H1 (cell line): ENCODE results near the gene RRN3. TPM values are rescaled to one million over a fixed set of nuclear protein-coding genes. Genes with fewer than 3 reads are reported as not detected.
"Not testable (repeated sequence)": the region's sequence is repeated elsewhere in the genome, so short reads cannot be mapped to it uniquely, and the experiment has no call there.

Experiments used
- CTCF ChIA-PET: fragments of 300-600 bp; sonication (Branson Sonifier 250); formaldehyde crosslinking; loops from one replicate; lab custom pipeline; 2021; ENCODE audit not compliant: partially characterized antibody; lab: Charles Lee
- POLR2A ChIA-PET: fragments of 300-600 bp; sonication (Branson Sonifier 250); formaldehyde crosslinking; loops from one replicate; lab custom pipeline; 2021; ENCODE audit warnings: inconsistent platforms; ENCODE audit not compliant: partially characterized antibody; lab: Charles Lee
- DNase-seq, 2 experiments: peaks; one replicate each; pipeline versions ENCODE4 v3.0.0 to v3.0.0-alpha.2; 2010 to 2022; ENCODE audit warnings: low spot score in 2 of 2, low read depth in 1 of 2, mixed read lengths in 1 of 2
- FAIRE-seq: peaks from 2 replicates; lab custom pipeline; 2011; peaks lifted over from hg19 to GRCh38; lab: Jason Lieb, UNC
- H2AFZ ChIP-seq: 2 replicates; pipeline ENCODE4 v1.8.1; 2012; ENCODE audit warnings: low read length, inconsistent platforms
- H2AK5ac ChIP-seq: 2 replicates; pipeline ENCODE4 v1.6.1; 2013; ENCODE audit warnings: low read depth, low read length
- H2BK120ac ChIP-seq: replicated peaks from 2 replicates; pipeline ENCODE3; 2013; ENCODE audit warnings: low read depth, low read length, inconsistent platforms
- H2BK12ac ChIP-seq: 2 replicates; pipeline ENCODE4 v1.6.1; 2013; ENCODE audit warnings: low read depth, low read length
- H2BK15ac ChIP-seq: 2 replicates; pipeline ENCODE4 v1.6.1; 2013; ENCODE audit warnings: low read length
- H2BK20ac ChIP-seq: 2 replicates; pipeline ENCODE4 v1.6.1; 2013; ENCODE audit warnings: low read length
- H2BK5ac ChIP-seq: 2 replicates; pipeline ENCODE4 v1.6.1; 2013; ENCODE audit warnings: low read depth, low read length
- H3K14ac ChIP-seq: 2 replicates; pipeline ENCODE4 v1.6.1; 2013; ENCODE audit warnings: inconsistent platforms; ENCODE audit not compliant: insufficient read length
- H3K18ac ChIP-seq: 2 replicates; pipeline ENCODE4 v1.6.1; 2013; ENCODE audit warnings: low read length; ENCODE audit errors: extremely low read depth
- H3K23ac ChIP-seq: 2 replicates; pipeline ENCODE4 v1.6.1; 2013; ENCODE audit warnings: inconsistent platforms; ENCODE audit not compliant: insufficient read length
- H3K23me2 ChIP-seq: 2 replicates; pipeline ENCODE4 v1.6.1; 2013; ENCODE audit warnings: low read depth, low read length
- H3K27ac ChIP-seq: 2 replicates; pipeline ENCODE4 v1.6.1; 2011; ENCODE audit warnings: low read depth, low read length, inconsistent platforms
- H3K27me3 ChIP-seq, 4 experiments: replicated peaks in 1 of 4; 1 replicate in 1 of 4; 2 replicates in 3 of 4; pipeline versions ENCODE4 v1.6.1 to v1.8.1; 2011 to 2013; ENCODE audit warnings: low read length in 3 of 4, mild to moderate bottlenecking in 3 of 4, inconsistent platforms in 2 of 4, mixed read lengths in 2 of 4, moderate library complexity in 1 of 4; ENCODE audit not compliant: control insufficient read depth in 3 of 4, insufficient read depth in 3 of 4; ENCODE audit errors: extremely low read depth in 1 of 4
- H3K36me3 ChIP-seq, 4 experiments: 2 replicates each; pipeline versions ENCODE4 v1.6.1 to v1.8.1; 2011 to 2013; ENCODE audit warnings: mild to moderate bottlenecking in 4 of 4, low read length in 3 of 4, moderate library complexity in 2 of 4, control low read depth in 1 of 4, inconsistent platforms in 1 of 4; ENCODE audit not compliant: insufficient read depth in 4 of 4, control insufficient read depth in 2 of 4
- H3K4ac ChIP-seq: replicated peaks from 2 replicates; pipeline ENCODE3; 2013; ENCODE audit warnings: low read length, low read depth, mixed read lengths, inconsistent platforms; ENCODE audit not compliant: insufficient read length
- H3K4me1 ChIP-seq, 4 experiments: replicated peaks in 1 of 4; 1 replicate in 1 of 4; 2 replicates in 3 of 4; pipeline versions ENCODE4 v1.6.1 to v1.8.1; 2011 to 2013; ENCODE audit warnings: low read length in 3 of 4, inconsistent platforms in 2 of 4, mixed read lengths in 1 of 4; ENCODE audit not compliant: insufficient read depth in 4 of 4, control insufficient read depth in 3 of 4
- H3K4me2 ChIP-seq, 2 experiments: 2 replicates each; pipeline versions ENCODE4 v1.6.1 to v1.8.1; 2011 to 2013; ENCODE audit warnings: low read depth in 2 of 2, low read length in 2 of 2, control low read depth in 1 of 2, inconsistent platforms in 1 of 2, mild to moderate bottlenecking in 1 of 2; ENCODE audit not compliant: insufficient read depth in 1 of 2
- H3K4me3 ChIP-seq, 4 experiments: fragments of 200-600, 300-600 bp in 1 of 4; sonication (generic), shearing (Covaris generic), sonication (Bioruptor Twin) in 1 of 4; 2 replicates each; pipeline versions ENCODE4 v1.5.1 to v1.8.1; 2011 to 2016; ENCODE audit warnings: low read length in 4 of 4, low read depth in 3 of 4, control low read depth in 2 of 4, inconsistent platforms in 2 of 4, mild to moderate bottlenecking in 2 of 4, mixed read lengths in 1 of 4, moderate library complexity in 1 of 4; ENCODE audit not compliant: insufficient read depth in 2 of 4; ENCODE audit errors: extremely low read depth in 1 of 4
- H3K56ac ChIP-seq: replicated peaks from 2 replicates; pipeline ENCODE3; 2013; ENCODE audit warnings: low read depth, mild to moderate bottlenecking, mixed read lengths, low read length, inconsistent platforms; ENCODE audit not compliant: insufficient read length
- H3K79me1 ChIP-seq: 2 replicates; pipeline ENCODE4 v1.6.1; 2013; ENCODE audit warnings: low read depth, low read length, control low read depth
- H3K79me2 ChIP-seq, 2 experiments: 2 replicates each; pipeline versions ENCODE4 v1.6.1 to v1.8.1; 2012 to 2013; ENCODE audit warnings: low read length in 2 of 2, mild to moderate bottlenecking in 2 of 2, inconsistent platforms in 1 of 2; ENCODE audit not compliant: insufficient read depth in 2 of 2, control insufficient read depth in 1 of 2
- H3K9ac ChIP-seq, 4 experiments: replicated peaks in 1 of 4; 1 replicate in 1 of 4; 2 replicates in 3 of 4; pipeline versions ENCODE4 v1.6.1 to v1.8.1; 2011 to 2013; ENCODE audit warnings: low read depth in 3 of 4, low read length in 3 of 4, control low read depth in 2 of 4, mild to moderate bottlenecking in 2 of 4, moderate library complexity in 2 of 4, inconsistent platforms in 1 of 4; ENCODE audit errors: extremely low read depth in 1 of 4
- H3K9me3 ChIP-seq, 2 experiments: 2 replicates each; pipeline versions ENCODE4 v1.6.1 to v1.8.1; 2012 to 2013; ENCODE audit warnings: mild to moderate bottlenecking in 2 of 2, moderate library complexity in 2 of 2, control low read depth in 1 of 2, inconsistent platforms in 1 of 2, low read depth in 1 of 2, low read length in 1 of 2, mixed read lengths in 1 of 2; ENCODE audit not compliant: insufficient read depth in 2 of 2
- H4K20me1 ChIP-seq, 2 experiments: replicated peaks in 1 of 2; 2 replicates each; pipeline versions ENCODE3 to v1.8.1; 2011 to 2013; ENCODE audit warnings: inconsistent platforms in 2 of 2, low read length in 2 of 2, mild to moderate bottlenecking in 1 of 2; ENCODE audit not compliant: insufficient read depth in 2 of 2, control insufficient read depth in 1 of 2
- H4K5ac ChIP-seq: 2 replicates; pipeline ENCODE4 v1.6.1; 2013; ENCODE audit warnings: low read length, low read depth, mixed read lengths, inconsistent platforms; ENCODE audit not compliant: insufficient read length
- H4K8ac ChIP-seq: 2 replicates; pipeline ENCODE4 v1.8.0; 2013; ENCODE audit warnings: mild to moderate bottlenecking, moderate library complexity, low read length, inconsistent platforms; ENCODE audit not compliant: insufficient read depth; ENCODE audit errors: extremely low read depth
- H4K91ac ChIP-seq: replicated peaks from 2 replicates; pipeline ENCODE3; 2013; ENCODE audit warnings: low read length, mixed read lengths, inconsistent platforms; ENCODE audit not compliant: insufficient read length
- WGBS, 2 experiments: shearing (Covaris generic) in 1 of 2; methylation state at CpG; one replicate each; pipeline versions ENCODE4 v1.1.6 to v1.1.7; 2013 to 2015; ENCODE audit warnings: low lambda C conversion rate in 2 of 2, mixed read lengths in 2 of 2, inconsistent platforms in 1 of 2, low coverage in 1 of 2, missing lambda C conversion rate in 1 of 2; ENCODE audit not compliant: insufficient replicate concordance in 2 of 2, insufficient coverage in 1 of 2, insufficient read length in 1 of 2; ENCODE audit errors: extremely low coverage in 1 of 2, missing lambda C conversion rate in 1 of 2; 5-methylcytosine and 5-hydroxymethylcytosine counted together
- polyA plus RNA-seq, 7 experiments: library from polyadenylated mRNA; depleted of rRNA in 3 of 7; stranded (reverse) in 5 of 7; unstranded in 2 of 7; fragments of >200 nt in 5 of 7; fragments of 200-250 nt in 2 of 7; gene quantifications; 1 replicate in 5 of 7; 2 replicates in 1 of 7; 4 replicates in 1 of 7; pipeline versions ENCODE4 v1.2.1 to v1.2.3, GENCODE V29; 2011 to 2013; ENCODE audit warnings: missing spikeins in 2 of 7, mixed read lengths in 2 of 7
- total RNA-seq: library from RNA; stranded (reverse); fragmentation: NEBNext Ultra II Directional; extraction: Animal tissue kit (Norgen Biotek cat#: 25700); gene quantifications from 2 replicates; pipeline ENCODE4 v1.2.1, GENCODE V29; 2021

The RRN3 gene
- total and polyA plus RNA-seq, 2 of the 8 experiments (the other 6 are each of a cell fraction or from before 2014, with no cell fraction given) = 15.1 to 26.0 TPM

- H4K5ac ChIP-seq, DNase-seq, H3K23me2 ChIP-seq, H3K14ac ChIP-seq, H3K56ac ChIP-seq, H3K23ac ChIP-seq, H3K79me1 ChIP-seq, H2BK5ac ChIP-seq, H2BK12ac ChIP-seq, H2BK120ac ChIP-seq, POLR2A ChIA-PET, H2AK5ac ChIP-seq, H2BK20ac ChIP-seq, H4K20me1 ChIP-seq, FAIRE-seq, CTCF ChIA-PET, H3K9ac ChIP-seq, H4K8ac ChIP-seq, H3K27me3 ChIP-seq, H3K18ac ChIP-seq, H3K4me3 ChIP-seq, H3K4me2 ChIP-seq, H4K91ac ChIP-seq, H3K4ac ChIP-seq, H2BK15ac ChIP-seq, H3K4me1 ChIP-seq, H3K9me3 ChIP-seq, H2AFZ ChIP-seq, H3K27ac ChIP-seq: not testable (repeated sequence)
- H3K79me2 ChIP-seq = peaks cover 0 to 22% of the 10 kb centered on the region in 2 experiments; a peak in 2 of 4 replicates
- H3K36me3 ChIP-seq = peaks cover 0 to 15% (median 3%) of the 10 kb centered on the region in 4 experiments; a peak in 2 of 8 replicates
- WGBS, 2 experiments = 89% methylated on average over 5 of the region's 15 CpGs; no CpG with 5 or more reads in 1 of the 2 experiments
Observed at GRCh38 chr16:15137514-15137913, 43.4 kb upstream of the RRN3 start.
